HUES48 (cell line): ENCODE measurements around the gene CARD11.
"Not testable (repeated sequence)": the region's sequence is repeated elsewhere in the genome, so short reads cannot be mapped to it uniquely, and the experiment has no call there.

Experiments
- H3K27ac ChIP-seq: one replicate; pipeline ENCODE4 v1.7.0; 2013; ENCODE audit warnings: low read depth, low read length, inconsistent platforms
- H3K27me3 ChIP-seq: 2 replicates; pipeline ENCODE4 v1.6.1; 2013; ENCODE audit warnings: mild to moderate bottlenecking, low read length; ENCODE audit not compliant: control insufficient read depth, insufficient read depth
- H3K36me3 ChIP-seq: 2 replicates; pipeline ENCODE4 v1.6.1; 2013; ENCODE audit warnings: low read length; ENCODE audit not compliant: control insufficient read depth, insufficient read depth
- H3K4me1 ChIP-seq: 2 replicates; pipeline ENCODE4 v1.6.1; 2013; ENCODE audit warnings: mild to moderate bottlenecking, low read length; ENCODE audit not compliant: control insufficient read depth, insufficient read depth
- H3K4me3 ChIP-seq: 2 replicates; pipeline ENCODE4 v1.5.1; 2013; ENCODE audit warnings: mild to moderate bottlenecking, low read depth, low read length
- H3K9ac ChIP-seq: 2 replicates; pipeline ENCODE4 v1.6.1; 2013; ENCODE audit warnings: mild to moderate bottlenecking, low read depth, low read length, moderate library complexity
- H3K9me3 ChIP-seq: 2 replicates; pipeline ENCODE4 v1.6.1; 2013; ENCODE audit warnings: low read length; ENCODE audit not compliant: control insufficient read depth, insufficient read depth

CARD11 gene

GRCh38 chr7:2965301-2965700 lies 78.4 kb downstream of the CARD11 start:
- Histone ChIP-seq H3K4me3 (no peak overlapping the region), H3K27me3 (no peaks in the 10 kb centered on the region), H3K4me1 (no peaks in the 10 kb centered on the region), H3K9ac (no peak overlapping the region), H3K27ac (no peak overlapping the region), H3K36me3 (no peaks in the 10 kb centered on the region), H3K9me3 (no peaks in the 10 kb centered on the region)

- Histone ChIP-seq H3K27me3 (no peaks in the 10 kb centered on the region), H3K9me3 (no peaks in the 10 kb centered on the region), H3K4me1 (no peaks in the 10 kb centered on the region), H3K36me3 (no peaks in the 10 kb centered on the region), H3K9ac (no peak overlapping the region), H3K27ac (no peak overlapping the region), H3K4me3 (no peak overlapping the region)
Observed at GRCh38 chr7:2964208-2964607, 79.5 kb downstream of the CARD11 start.

GRCh38 chr7:2962865-2963264 lies 80.8 kb downstream of the CARD11 start:
- no peaks in the 10 kb centered on the region for H3K9me3 ChIP-seq
- no peaks in the 10 kb centered on the region for H3K4me1 ChIP-seq
- no peak overlapping the region for H3K27ac ChIP-seq
- no peak overlapping the region for H3K4me3 ChIP-seq
- H3K9ac ChIP-seq = no peak overlapping the region
- H3K27me3 ChIP-seq = no peaks in the 10 kb centered on the region
- H3K36me3 ChIP-seq = no peaks in the 10 kb centered on the region

GRCh38 chr7:2959828-2960599 lies 83.7 kb downstream of the CARD11 start:
- Histone ChIP-seq H3K9me3 (no peaks in the 10 kb centered on the region), H3K27ac (no peak overlapping the region)

GRCh38 chr7:2959103-2959680 lies 84.5 kb downstream of the CARD11 start:
- no peaks in the 10 kb centered on the region for H3K4me1 ChIP-seq
- H3K27ac ChIP-seq = no peak overlapping the region
- no peak overlapping the region for H3K9ac ChIP-seq
- no peaks in the 10 kb centered on the region for H3K9me3 ChIP-seq
- H3K4me3 ChIP-seq = no peak overlapping the region
- H3K36me3 ChIP-seq = no peaks in the 10 kb centered on the region
- no peaks in the 10 kb centered on the region for H3K27me3 ChIP-seq

More at GRCh38 chr7:2959828-2960599, 83.7 kb downstream of the CARD11 start:
- Histone ChIP-seq H3K4me1 (no peaks in the 10 kb centered on the region), H3K9ac (no peak overlapping the region), H3K36me3 (no peaks in the 10 kb centered on the region), H3K4me3 (no peak overlapping the region), H3K27me3 (no peaks in the 10 kb centered on the region)

DNA sequence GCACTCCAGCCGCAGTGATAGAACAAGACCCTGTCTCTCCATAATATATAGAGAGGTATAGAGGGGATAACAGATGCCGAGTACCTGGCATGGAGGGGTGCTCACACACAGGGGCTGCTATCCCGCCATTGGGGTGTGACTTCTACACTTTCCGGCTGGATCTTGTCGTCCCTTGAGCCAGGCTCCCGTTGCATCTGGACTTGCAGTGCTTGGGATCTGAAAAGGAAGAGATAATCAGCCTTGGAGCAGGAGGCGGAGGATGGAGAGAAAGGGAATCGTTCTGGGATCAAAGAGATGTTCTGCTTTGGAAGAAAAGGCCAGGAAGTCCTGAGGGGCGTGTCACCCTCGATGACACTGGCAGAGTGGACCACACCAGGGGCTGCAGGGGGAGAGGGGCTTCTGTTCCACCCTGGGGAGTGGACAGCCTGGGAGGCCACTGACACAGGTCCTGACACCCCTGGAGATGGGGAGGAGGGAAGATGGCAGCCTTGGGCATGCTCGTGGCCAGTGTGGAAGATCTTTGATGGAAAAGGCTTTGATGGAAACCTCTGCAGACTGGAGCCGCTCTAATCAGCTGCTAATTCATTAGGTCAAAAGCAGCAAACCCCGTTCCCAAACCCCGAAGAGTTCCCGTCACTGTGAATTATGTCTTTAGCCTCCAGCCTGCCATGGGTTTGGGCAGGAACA lies 85.1 kb downstream of the CARD11 start:
- H3K36me3 ChIP-seq = no peaks in the 10 kb centered on the region
- H3K9me3 ChIP-seq = no peaks in the 10 kb centered on the region
- no peaks in the 10 kb centered on the region for H3K27me3 ChIP-seq
- no peak overlapping the region for H3K27ac ChIP-seq
- no peak overlapping the region for H3K9ac ChIP-seq
- H3K4me3 ChIP-seq = no peak overlapping the region
- H3K4me1 ChIP-seq = no peaks in the 10 kb centered on the region

DNA sequence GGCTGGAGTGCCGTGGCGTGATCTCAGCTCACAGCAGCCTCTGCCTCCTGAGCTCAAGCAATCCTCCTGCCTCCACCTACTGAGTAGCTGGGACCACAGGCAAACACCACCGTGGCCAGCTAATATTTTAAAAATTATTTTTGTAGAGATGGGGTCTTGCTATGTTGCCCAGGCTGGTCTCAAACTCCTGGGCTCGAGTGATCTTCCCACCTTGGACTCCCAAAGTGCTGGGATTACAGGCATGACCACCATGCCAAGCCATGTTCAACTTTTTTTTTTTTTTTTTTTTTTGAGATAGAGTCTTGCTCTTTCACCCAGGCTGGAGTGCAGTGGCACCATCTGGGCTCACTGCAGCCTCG lies 86.3 kb downstream of the CARD11 start:
- not testable (repeated sequence) for H3K9ac ChIP-seq, H3K4me1 ChIP-seq, H3K9me3 ChIP-seq, H3K27ac ChIP-seq, H3K36me3 ChIP-seq, H3K4me3 ChIP-seq, H3K27me3 ChIP-seq

GRCh38 chr7:2956526-2957368 lies 86.9 kb downstream of the CARD11 start:
- H3K36me3 ChIP-seq = no peaks in the 10 kb centered on the region
- no peaks in the 10 kb centered on the region for H3K4me1 ChIP-seq
- no peak overlapping the region for H3K27ac ChIP-seq
- no peaks in the 10 kb centered on the region for H3K9me3 ChIP-seq
- no peak overlapping the region for H3K4me3 ChIP-seq
- H3K27me3 ChIP-seq = no peaks in the 10 kb centered on the region
- H3K9ac ChIP-seq = no peak overlapping the region

DNA sequence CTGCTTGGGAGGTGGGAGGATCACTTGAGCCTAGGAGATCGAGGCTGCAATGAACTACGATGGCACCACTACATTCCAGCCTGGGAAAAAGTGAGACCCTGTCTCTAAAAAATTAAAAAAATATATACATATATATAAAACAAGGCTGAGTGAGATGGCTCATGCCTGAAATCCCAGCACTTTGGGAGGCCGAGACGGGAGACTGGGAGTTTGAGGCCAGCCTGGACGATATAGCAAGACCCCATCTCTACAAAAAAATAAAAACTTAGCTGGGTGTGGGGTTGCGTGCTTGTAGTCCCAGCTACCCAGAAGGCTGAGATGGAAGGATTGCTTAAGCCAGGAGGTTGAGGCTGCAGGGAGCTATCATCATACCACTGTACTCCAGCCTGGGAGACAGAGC lies 87.6 kb downstream of the CARD11 start:
- Histone ChIP-seq H3K4me3 (no peak overlapping the region), H3K27me3 (no peaks in the 10 kb centered on the region), H3K36me3 (no peaks in the 10 kb centered on the region), H3K27ac (no peak overlapping the region), H3K4me1 (no peaks in the 10 kb centered on the region), H3K9ac (no peak overlapping the region), H3K9me3 (0 out of 2 replicates have a peak, but pooled peaks cover 3% of the 10 kb centered on the region)

- Histone ChIP-seq H3K36me3 (no peaks in the 10 kb centered on the region), H3K9me3 (peaks cover 11% of the 10 kb centered on the region), H3K27ac (no peak overlapping the region), H3K4me3 (no peak overlapping the region), H3K9ac (no peak overlapping the region), H3K27me3 (no peaks in the 10 kb centered on the region), H3K4me1 (no peaks in the 10 kb centered on the region)
Observed at GRCh38 chr7:2955269-2955668, 88.4 kb downstream of the CARD11 start.
